HG03025 (cell line): ENCODE measurements around the gene ARHGAP25.
A peak's percentile ranks its signal among the peaks of the same experiment; 100 is the strongest.

Source experiments
- ATAC-seq: cut with Tn5 transposase; IDR thresholded peaks from one replicate; pipeline ENCODE4 v1.9.1; 2021; ENCODE audit warnings: mild to moderate bottlenecking, moderate library complexity; ENCODE audit not compliant: unreplicated experiment, low FRiP score

Gene ARHGAP25

GRCh38 chr2:68734688-68735525, at the start of gene ARHGAP25:
Gene ARHGAP25 (plus strand): TSS chr2:68734811. CDS start chr2:68735200, 389 bp downstream.
- peak; percentile 50 for ATAC-seq

DNA sequence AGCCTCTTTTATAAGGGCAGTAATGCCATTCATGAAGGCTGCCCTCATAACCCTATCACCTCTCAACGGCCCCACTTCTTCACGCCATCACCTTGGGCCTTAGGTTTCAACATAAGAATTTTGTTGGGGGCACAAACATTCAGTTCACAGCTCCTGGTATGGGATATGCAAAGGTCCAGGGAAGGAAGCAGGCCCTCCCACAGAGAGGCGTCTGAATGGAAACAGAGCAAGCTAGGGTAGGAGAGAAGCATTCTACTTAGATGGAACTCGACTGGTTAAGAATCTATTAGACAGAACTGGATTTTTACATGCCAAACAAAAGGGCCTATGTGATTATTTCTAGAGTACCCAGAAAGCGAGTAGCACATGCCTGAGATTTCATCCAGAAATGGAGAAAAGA, 48.4 kb upstream of the ARHGAP25 start:
- ATAC-seq, result no peak

DNA sequence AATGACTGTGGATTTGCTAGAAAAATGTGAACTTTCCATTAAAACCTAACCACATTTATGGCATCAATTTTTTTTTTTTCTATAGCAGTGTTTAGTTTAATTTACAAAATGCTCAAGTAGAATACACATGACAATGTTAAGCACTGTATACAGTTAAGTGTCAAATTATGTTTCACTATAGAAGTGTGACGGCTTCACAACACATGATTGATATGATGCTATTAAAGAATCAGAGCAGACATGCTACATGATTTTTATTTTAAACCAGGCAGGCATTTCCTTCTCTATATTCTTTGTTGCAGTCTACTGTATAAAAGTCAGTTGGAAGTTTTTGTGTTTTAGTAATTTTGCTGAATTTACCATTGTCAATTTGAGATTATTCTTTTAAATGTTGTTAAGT, 47.6 kb upstream of the ARHGAP25 start:
- ATAC-seq, result no peak

GRCh38 chr2:68689553-68690537, 44.8 kb upstream of the ARHGAP25 start:
- ATAC-seq, result peak; percentile 92

DNA sequence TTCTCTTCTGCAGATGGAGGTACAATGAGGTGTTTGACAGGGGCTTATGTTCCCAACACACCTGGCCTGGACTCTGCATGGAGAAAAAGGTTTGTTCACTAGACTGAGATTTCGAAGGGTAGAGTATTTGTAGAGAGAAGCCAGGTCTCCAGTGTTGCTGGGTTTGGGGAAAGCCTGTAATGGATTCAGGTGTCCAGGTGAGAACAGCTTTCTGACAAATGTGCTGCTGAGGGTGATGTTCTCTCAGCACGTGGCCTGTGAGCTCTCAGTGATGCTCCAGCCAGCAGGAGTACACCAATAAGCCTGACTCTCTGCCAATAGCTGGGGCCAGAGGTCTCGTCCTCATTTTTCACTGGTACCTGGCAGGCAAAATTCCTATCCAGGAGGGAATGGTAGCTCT, 43.8 kb upstream of the ARHGAP25 start:
- no peak for ATAC-seq

GRCh38 chr2:68692511-68692910, 42.1 kb upstream of the ARHGAP25 start:
- ATAC-seq, result no peak

DNA sequence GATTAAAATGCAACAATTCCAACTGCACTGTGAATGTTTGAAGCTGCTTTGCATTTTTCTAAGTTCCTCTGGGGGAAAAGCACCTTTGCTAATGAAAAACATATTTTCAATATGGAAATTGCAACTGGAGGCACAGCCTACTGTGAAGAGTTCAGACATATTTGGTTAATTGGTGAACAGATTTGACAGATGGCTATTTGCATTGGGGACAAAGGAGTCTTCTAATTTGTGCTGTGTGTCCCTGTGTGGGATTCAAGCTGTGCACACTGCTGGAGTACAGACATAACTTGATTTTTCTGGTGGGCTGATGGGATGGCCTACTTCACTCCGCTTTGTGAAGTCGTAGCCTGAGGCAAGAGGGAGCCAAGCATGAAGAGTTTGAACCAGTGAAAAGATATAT, 40.7 kb upstream of the ARHGAP25 start:
- no peak for ATAC-seq

GRCh38 chr2:68695971-68696370, 38.6 kb upstream of the ARHGAP25 start:
- ATAC-seq, result no peak

GRCh38 chr2:68696554-68696953, 38.1 kb upstream of the ARHGAP25 start:
- ATAC-seq, result no peak

DNA sequence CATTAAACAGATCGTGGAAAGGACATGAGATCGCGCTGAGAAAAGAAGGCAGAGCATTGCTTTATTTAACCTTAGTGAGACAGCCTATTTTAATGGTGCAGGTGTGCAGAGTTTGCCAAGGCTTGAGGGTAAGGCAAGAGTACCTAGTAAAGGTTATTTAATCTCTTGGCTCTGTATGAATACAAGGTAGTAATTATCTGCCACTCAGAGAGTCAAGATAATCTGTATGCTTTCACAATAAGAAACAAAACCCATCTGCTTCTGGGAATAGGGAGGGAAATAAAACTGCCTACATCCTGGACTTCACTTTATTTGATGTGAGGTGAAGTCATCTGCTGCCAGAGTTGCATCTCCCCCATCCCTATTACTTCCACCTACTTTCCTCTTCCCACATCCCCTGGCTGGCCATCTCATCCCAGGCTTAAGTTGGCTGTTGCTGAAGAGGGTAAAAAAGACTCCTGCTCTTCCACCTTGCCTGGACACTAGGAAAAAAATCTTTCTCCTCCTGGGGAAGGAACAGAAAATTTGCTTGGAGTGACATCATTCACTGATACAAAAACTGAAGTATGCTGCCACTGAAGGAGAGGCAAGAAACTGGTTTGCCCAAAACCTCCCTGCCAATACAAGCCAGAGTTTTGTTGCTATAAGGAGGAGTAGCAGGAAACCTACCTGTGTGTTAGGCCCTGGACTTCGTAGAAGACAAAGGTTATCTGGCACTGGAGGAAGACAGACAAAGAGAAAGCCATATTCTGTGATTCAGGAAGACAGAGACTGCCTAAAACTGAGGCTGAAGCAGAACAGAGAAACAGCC, 35.8 kb upstream of the ARHGAP25 start:
- ATAC-seq, result no peak

DNA sequence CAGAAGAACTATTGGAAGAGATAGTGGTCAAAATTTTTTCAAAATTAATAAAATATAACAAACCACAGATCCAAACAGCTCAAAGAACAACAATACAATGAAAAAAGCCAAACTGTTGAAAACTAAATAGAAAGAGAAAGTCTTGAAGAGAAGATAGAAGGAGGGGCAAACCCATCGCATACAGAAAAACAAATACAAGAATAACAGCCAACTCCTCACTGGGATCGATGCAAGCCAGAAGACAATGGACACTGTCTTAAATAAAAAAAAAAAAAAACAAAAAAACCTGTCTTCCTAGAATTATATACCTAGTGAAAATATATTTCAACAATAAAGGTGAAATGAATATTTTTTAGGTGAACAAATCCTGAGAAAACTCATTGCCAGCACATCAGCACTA, 34.1 kb upstream of the ARHGAP25 start:
- ATAC-seq, result no peak

- ATAC-seq, result no peak
Measured at GRCh38 chr2:68706637-68707036, 28.0 kb upstream of the ARHGAP25 start.

GRCh38 chr2:68708629-68709028, 26.0 kb upstream of the ARHGAP25 start:
- ATAC-seq, result no peak

DNA sequence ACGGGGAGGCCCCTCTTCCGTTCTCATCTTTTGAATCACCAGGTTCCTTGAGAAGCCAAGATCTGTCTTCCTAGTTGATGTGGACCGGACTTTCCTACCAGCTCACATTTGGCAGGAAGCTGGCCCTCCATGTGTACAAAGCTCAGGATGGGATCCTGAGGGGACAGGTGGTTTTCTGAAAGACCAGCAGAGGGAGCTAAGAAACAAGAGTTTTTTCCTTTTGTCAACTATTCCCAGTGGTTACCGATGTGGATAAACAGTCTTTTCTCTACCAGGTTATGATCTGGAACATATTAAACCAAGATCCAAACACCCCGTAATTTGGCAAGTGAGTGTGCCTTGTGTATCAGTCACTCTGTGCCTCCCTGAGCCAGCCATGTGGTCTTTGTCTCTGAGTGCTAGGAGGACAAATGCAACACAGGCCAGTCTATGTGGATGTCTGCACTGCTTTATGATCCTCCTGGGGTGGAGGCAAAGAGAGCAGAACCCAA, 25.1 kb upstream of the ARHGAP25 start:
- ATAC-seq, result no peak

DNA sequence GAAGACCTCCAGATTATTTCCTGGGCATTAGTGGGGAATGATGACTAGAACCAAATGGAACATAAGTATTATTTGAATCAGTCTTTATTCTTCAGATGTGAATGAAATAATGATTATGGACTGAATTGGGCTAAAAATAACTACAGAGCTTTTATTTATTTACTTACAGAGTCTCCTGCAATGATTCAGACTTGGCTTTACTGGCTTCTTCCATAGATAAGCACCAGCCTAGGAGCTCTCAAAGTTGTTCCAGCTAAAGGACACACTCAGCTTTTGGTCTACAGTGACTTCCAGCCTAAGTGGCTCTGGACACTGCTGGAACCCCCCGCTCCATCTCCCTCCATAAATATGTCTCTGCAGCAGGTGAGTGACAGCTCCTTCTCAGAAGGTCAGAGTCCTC, 24.3 kb upstream of the ARHGAP25 start:
- ATAC-seq, result no peak

GRCh38 chr2:68710756-68711155, 23.9 kb upstream of the ARHGAP25 start:
- no peak for ATAC-seq

GRCh38 chr2:68714866-68715265, 19.7 kb upstream of the ARHGAP25 start:
- peak; percentile 74 for ATAC-seq

GRCh38 chr2:68715353-68716041, 19.1 kb upstream of the ARHGAP25 start:
- ATAC-seq, result peak; percentile 44

DNA sequence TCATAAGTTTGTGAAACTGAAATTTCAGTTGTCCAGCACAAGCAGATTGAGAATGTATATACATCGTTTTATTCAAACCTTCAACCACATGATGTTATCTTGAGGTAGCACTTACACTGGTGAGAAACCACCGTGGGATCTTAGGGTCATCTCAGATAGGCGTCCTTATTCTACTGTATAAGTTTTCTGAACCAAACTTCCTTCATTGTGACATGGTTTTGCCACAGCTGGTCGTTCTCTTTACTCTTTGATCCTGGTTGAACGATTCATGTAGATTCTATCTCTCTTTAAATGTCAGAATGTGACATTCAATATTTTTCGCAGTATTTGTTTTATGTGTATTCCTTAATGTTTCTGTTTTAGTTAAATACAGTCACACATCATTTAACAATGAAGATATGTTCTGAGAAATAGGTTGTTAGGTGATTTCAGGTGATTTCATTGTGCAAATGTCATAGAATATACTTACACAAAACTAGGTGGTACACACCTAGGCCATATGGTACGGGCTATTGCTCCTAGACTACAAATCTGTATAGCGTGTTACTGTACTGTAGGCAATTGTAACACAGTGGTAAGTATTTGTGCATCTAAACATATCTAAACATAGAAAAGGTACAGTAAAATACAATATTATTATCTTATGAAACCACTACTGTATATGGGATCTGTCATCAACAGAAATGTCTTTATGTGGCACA, 17.9 kb upstream of the ARHGAP25 start:
- no peak for ATAC-seq
